Neural progenitor cell (in vitro differentiated cells): ENCODE measurements around the gene PCDH9.

ENCODE experiments used
- CTCF ChIP-seq: fragments of 200-600 bp; sonication (generic); IDR thresholded peaks from 2 replicates; pipeline ENCODE4 v1.5.1; 2017; ENCODE audit warnings: antibody characterized with exemption, mild to moderate bottlenecking
- EZH2 ChIP-seq: fragments of 200-600 bp; sonication (generic); IDR thresholded peaks from 2 replicates; pipeline ENCODE4 v1.6.1; 2017; ENCODE audit warnings: antibody characterized with exemption, mild to moderate bottlenecking, moderate library complexity
- EZH2phosphoT487 ChIP-seq: fragments of 200-600 bp; sonication (generic); IDR thresholded peaks from 2 replicates; pipeline ENCODE4 v1.6.1; 2017; ENCODE audit warnings: antibody characterized with exemption

GRCh38 chr13:66640231-66640630, 589.9 kb downstream of the PCDH9 start:
- no peak for TF ChIP-seq CTCF
- TF ChIP-seq EZH2: no peak
- no peak for TF ChIP-seq EZH2phosphoT487
